Neural progenitor cell (in vitro differentiated cells): ENCODE data around the gene TTYH3. TPM values are rescaled to one million over a fixed set of nuclear protein-coding genes. Genes with fewer than 3 reads are reported as not detected.

ENCODE experiments used
- DNase-seq: peaks from one replicate; pipeline ENCODE4 v3.0.0-alpha.2; 2016; ENCODE audit warnings: low spot score
- H2AFZ ChIP-seq: fragments of 200-600 bp; sonication (generic); replicated peaks from 2 replicates; pipeline ENCODE4 v1.6.1; 2016; ENCODE audit warnings: antibody characterized with exemption
- H3F3A ChIP-seq: fragments of 200-600 bp; sonication (generic); 2 replicates; pipeline ENCODE4 v1.6.1; 2016; ENCODE audit warnings: antibody characterized with exemption, low read depth
- H3K27ac ChIP-seq: fragments of 200-600 bp; sonication (generic); 2 replicates; pipeline ENCODE4 v1.5.1; 2016; ENCODE audit warnings: mild to moderate bottlenecking
- H3K27me3 ChIP-seq: fragments of 200-600 bp; sonication (generic); 2 replicates; pipeline ENCODE4 v1.6.1; 2016; ENCODE audit warnings: mild to moderate bottlenecking, moderate library complexity
- H3K36me3 ChIP-seq: fragments of 200-600 bp; sonication (generic); 2 replicates; pipeline ENCODE4 v1.5.1; 2016
- H3K4me1 ChIP-seq: fragments of 200-600 bp; sonication (generic); 2 replicates; pipeline ENCODE4 v1.6.1; 2016; ENCODE audit warnings: mixed run types
- H3K4me2 ChIP-seq: fragments of 200-600 bp; sonication (generic); 2 replicates; pipeline ENCODE4 v1.6.1; 2016
- H3K4me3 ChIP-seq: fragments of 200-600 bp; sonication (generic); 2 replicates; pipeline ENCODE4 v1.5.1; 2016
- H3K79me2 ChIP-seq: fragments of 200-600 bp; sonication (generic); 2 replicates; pipeline ENCODE4 v1.6.1; 2016; ENCODE audit warnings: low read depth
- H3K9ac ChIP-seq: fragments of 200-600 bp; sonication (generic); 2 replicates; pipeline ENCODE4 v1.6.1; 2016
- H3K9me3 ChIP-seq: fragments of 200-600 bp; sonication (generic); 2 replicates; pipeline ENCODE4 v1.5.1; 2016; ENCODE audit warnings: low read depth
- H4K20me1 ChIP-seq: fragments of 200-600 bp; sonication (generic); 2 replicates; pipeline ENCODE4 v1.6.1; 2016; ENCODE audit warnings: low read depth
- H3K27ac Mint-ChIP-seq: 3 replicates; pipeline ENCODE4 v1.8.0; 2021; ENCODE audit warnings: mixed read lengths
- H3K27me3 Mint-ChIP-seq: 2 replicates; pipeline ENCODE4 v1.8.0; 2022; ENCODE audit warnings: low read depth, mild to moderate bottlenecking, inconsistent platforms, moderate library complexity, mixed read lengths; ENCODE audit not compliant: insufficient read depth
- H3K36me3 Mint-ChIP-seq: 3 replicates; pipeline ENCODE4 v1.8.0; 2021; ENCODE audit warnings: mixed read lengths
- H3K4me1 Mint-ChIP-seq: 3 replicates; pipeline ENCODE4 v1.8.0; 2021; ENCODE audit warnings: mixed read lengths
- H3K4me3 Mint-ChIP-seq: 3 replicates; pipeline ENCODE4 v1.8.0; 2021; ENCODE audit warnings: mild to moderate bottlenecking, moderate library complexity, mixed read lengths
- H3K9me3 Mint-ChIP-seq: 3 replicates; pipeline ENCODE4 v1.8.0; 2020; ENCODE audit warnings: mixed read lengths
- CTCF ChIP-seq: fragments of 200-600 bp; sonication (generic); IDR thresholded peaks from 2 replicates; pipeline ENCODE4 v1.5.1; 2017; ENCODE audit warnings: antibody characterized with exemption, mild to moderate bottlenecking
- EZH2 ChIP-seq: fragments of 200-600 bp; sonication (generic); IDR thresholded peaks from 2 replicates; pipeline ENCODE4 v1.6.1; 2017; ENCODE audit warnings: antibody characterized with exemption, mild to moderate bottlenecking, moderate library complexity
- EZH2phosphoT487 ChIP-seq: fragments of 200-600 bp; sonication (generic); IDR thresholded peaks from 2 replicates; pipeline ENCODE4 v1.6.1; 2017; ENCODE audit warnings: antibody characterized with exemption
- total RNA-seq: library from RNA; depleted of rRNA; stranded (reverse); fragments of >200 nt; gene quantifications from 2 replicates; pipeline ENCODE4 v1.2.3, GENCODE V29; 2015; ENCODE audit warnings: low replicate concordance

TTYH3 gene
- total RNA-seq, 1 donor from 2014 or later = 13.2 TPM

- Histone ChIP-seq H3K79me2 (no peaks in the 10 kb centered on the region), H3K36me3 (no peaks in the 10 kb centered on the region), H4K20me1 (no peaks in the 10 kb centered on the region), H3K4me1 (peaks cover 3% of the 10 kb centered on the region), H3F3A (peaks cover 6% of the 10 kb centered on the region), H3K9ac (no peak overlapping the region), H3K4me3 (no peak overlapping the region), H3K27ac (no peak overlapping the region), H2AFZ (no peak overlapping the region), H3K9me3 (no peaks in the 10 kb centered on the region), H3K4me2 (no peak overlapping the region), H3K27me3 (no peaks in the 10 kb centered on the region)
- H3K4me1 Mint-ChIP-seq = peaks cover 4% of the 10 kb centered on the region
- peaks cover 24% of the 10 kb centered on the region for H3K36me3 Mint-ChIP-seq
- peaks cover 4% of the 10 kb centered on the region for H3K27me3 Mint-ChIP-seq
- no peak for DNase-seq
- no peaks in the 10 kb centered on the region for H3K9me3 Mint-ChIP-seq
- no peak overlapping the region for H3K27ac Mint-ChIP-seq
- no peak overlapping the region for H3K4me3 Mint-ChIP-seq
- TF ChIP-seq EZH2 (no peak), CTCF (no peak), EZH2phosphoT487 (no peak)
These were observed 46.3 kb upstream of the TTYH3 start for GRCh38 chr7:2585446-2585845.

GRCh38 chr7:2586326-2587020 lies 45.3 kb upstream of the TTYH3 start:
- peaks cover 4% of the 10 kb centered on the region for H3K4me1 Mint-ChIP-seq
- Histone ChIP-seq H2AFZ (no peak overlapping the region), H3K4me1 (peaks cover 3% of the 10 kb centered on the region), H3K4me2 (no peak overlapping the region), H3K9me3 (no peaks in the 10 kb centered on the region), H3K79me2 (no peaks in the 10 kb centered on the region), H4K20me1 (no peaks in the 10 kb centered on the region), H3K4me3 (no peak overlapping the region), H3K27me3 (no peaks in the 10 kb centered on the region), H3K9ac (no peak overlapping the region), H3K27ac (no peak overlapping the region), H3F3A (peaks cover 6% of the 10 kb centered on the region), H3K36me3 (no peaks in the 10 kb centered on the region)
- H3K4me3 Mint-ChIP-seq = no peak overlapping the region
- H3K27ac Mint-ChIP-seq = no peak overlapping the region
- H3K9me3 Mint-ChIP-seq = no peaks in the 10 kb centered on the region
- TF ChIP-seq CTCF (no peak), EZH2phosphoT487 (no peak), EZH2 (no peak)
- peaks cover 4% of the 10 kb centered on the region for H3K27me3 Mint-ChIP-seq
- peaks cover 24% of the 10 kb centered on the region for H3K36me3 Mint-ChIP-seq
- DNase-seq = no peak

- Histone ChIP-seq H3K79me2 (no peaks in the 10 kb centered on the region), H3K9ac (no peak overlapping the region), H3K4me2 (no peak overlapping the region), H3K27me3 (no peaks in the 10 kb centered on the region), H2AFZ (no peak overlapping the region), H3K9me3 (no peaks in the 10 kb centered on the region), H3K4me3 (no peak overlapping the region), H3F3A (peaks cover 6% of the 10 kb centered on the region), H3K36me3 (no peaks in the 10 kb centered on the region), H4K20me1 (no peaks in the 10 kb centered on the region), H3K27ac (no peak overlapping the region), H3K4me1 (peaks cover 3% of the 10 kb centered on the region)
- peaks cover 4% of the 10 kb centered on the region for H3K4me1 Mint-ChIP-seq
- no peak overlapping the region for H3K4me3 Mint-ChIP-seq
- H3K27me3 Mint-ChIP-seq = peaks cover 4% of the 10 kb centered on the region
- H3K36me3 Mint-ChIP-seq = peaks cover 26% of the 10 kb centered on the region
- H3K27ac Mint-ChIP-seq = no peak overlapping the region
- no peaks in the 10 kb centered on the region for H3K9me3 Mint-ChIP-seq
- DNase-seq = no peak
- no peak for TF ChIP-seq EZH2phosphoT487
- TF ChIP-seq CTCF = no peak
- TF ChIP-seq EZH2 = no peak
These were observed 44.7 kb upstream of the TTYH3 start for GRCh38 chr7:2587134-2587533.
